BLaER1 (cell line): ENCODE data around the gene HIBCH.
"Not testable (repeated sequence)": the region's sequence is repeated elsewhere in the genome, so short reads cannot be mapped to it uniquely, and the experiment has no call there.

Experiments used
- H3K27ac ChIP-seq: shearing (Covaris generic); formaldehyde crosslinking; 2 replicates; pipeline ENCODE4 v1.8.1; 2022
- H3K27me3 ChIP-seq: shearing (Covaris generic); formaldehyde crosslinking; 2 replicates; pipeline ENCODE4 v1.8.1; 2022
- H3K36me3 ChIP-seq: shearing (Covaris generic); formaldehyde crosslinking; 2 replicates; pipeline ENCODE4 v1.8.1; 2022
- H3K4me1 ChIP-seq: shearing (Covaris generic); formaldehyde crosslinking; 2 replicates; pipeline ENCODE4 v1.8.1; 2022
- H3K4me2 ChIP-seq: shearing (Covaris generic); formaldehyde crosslinking; 2 replicates; pipeline ENCODE4 v1.8.1; 2022
- H3K4me3 ChIP-seq: shearing (Covaris generic); formaldehyde crosslinking; 2 replicates; pipeline ENCODE4 v1.8.1; 2022
- H3K9ac ChIP-seq: shearing (Covaris generic); formaldehyde crosslinking; 2 replicates; pipeline ENCODE4 v1.8.1; 2022
- H3K9me3 ChIP-seq: shearing (Covaris generic); formaldehyde crosslinking; 2 replicates; pipeline ENCODE4 v1.8.1; 2022
- H4K20me1 ChIP-seq: shearing (Covaris generic); formaldehyde crosslinking; 2 replicates; pipeline ENCODE4 v1.8.1; 2022
- Cebpa-rat ChIP-seq: shearing (Covaris generic); IDR thresholded peaks from 2 replicates; pipeline ENCODE4 v1.8.1; 2022

The HIBCH gene

GRCh38 chr2:190333395-190333794, 13.8 kb upstream of the HIBCH start:
- no peak overlapping the region for H3K27ac ChIP-seq
- H3K27me3 ChIP-seq = no peaks in the 10 kb centered on the region
- no peaks in the 10 kb centered on the region for H3K9me3 ChIP-seq
- H3K9ac ChIP-seq = no peak overlapping the region
- H4K20me1 ChIP-seq = no peaks in the 10 kb centered on the region
- no peak overlapping the region for H3K4me3 ChIP-seq
- no peak overlapping the region for H3K4me2 ChIP-seq
- no peak for TF ChIP-seq Cebpa-rat
- H3K4me1 ChIP-seq = no peaks in the 10 kb centered on the region
- no peaks in the 10 kb centered on the region for H3K36me3 ChIP-seq

GRCh38 chr2:190328573-190329147, 9.0 kb upstream of the HIBCH start:
- H3K4me3 ChIP-seq = no peak overlapping the region
- no peaks in the 10 kb centered on the region for H3K27me3 ChIP-seq
- no peak overlapping the region for H3K4me2 ChIP-seq
- no peaks in the 10 kb centered on the region for H4K20me1 ChIP-seq
- TF ChIP-seq Cebpa-rat = no peak
- H3K27ac ChIP-seq = no peak overlapping the region
- no peaks in the 10 kb centered on the region for H3K9me3 ChIP-seq
- H3K9ac ChIP-seq = no peak overlapping the region
- H3K36me3 ChIP-seq = no peaks in the 10 kb centered on the region
- H3K4me1 ChIP-seq = no peaks in the 10 kb centered on the region

- Histone ChIP-seq H3K27ac (no peak overlapping the region), H3K4me1 (no peaks in the 10 kb centered on the region), H3K9ac (no peak overlapping the region)
These were observed 8.4 kb upstream of the HIBCH start for GRCh38 chr2:190327867-190328572.

GRCh38 chr2:190325588-190325987, 6.0 kb upstream of the HIBCH start:
- Histone ChIP-seq H3K4me3 (no peak overlapping the region), H3K9me3 (no peaks in the 10 kb centered on the region), H4K20me1 (no peaks in the 10 kb centered on the region), H3K27ac (no peak overlapping the region), H3K9ac (no peak overlapping the region), H3K4me2 (no peak overlapping the region), H3K36me3 (no peaks in the 10 kb centered on the region), H3K4me1 (peaks cover 7% of the 10 kb centered on the region), H3K27me3 (no peaks in the 10 kb centered on the region)
- TF ChIP-seq Cebpa-rat = no peak

More at GRCh38 chr2:190327867-190328572, 8.4 kb upstream of the HIBCH start:
- no peak overlapping the region for H3K4me2 ChIP-seq
- H3K9me3 ChIP-seq = no peaks in the 10 kb centered on the region
- H3K4me3 ChIP-seq = no peak overlapping the region
- no peaks in the 10 kb centered on the region for H3K36me3 ChIP-seq
- no peaks in the 10 kb centered on the region for H4K20me1 ChIP-seq
- no peak for TF ChIP-seq Cebpa-rat
- H3K27me3 ChIP-seq = no peaks in the 10 kb centered on the region

GRCh38 chr2:190323406-190323805, 3.8 kb upstream of the HIBCH start:
- TF ChIP-seq Cebpa-rat = no peak
- no peak overlapping the region for H3K9ac ChIP-seq

GRCh38 chr2:190320696-190321095, 1.1 kb upstream of the HIBCH start:
- Histone ChIP-seq H3K27ac (no peak overlapping the region), H3K36me3 (no peaks in the 10 kb centered on the region), H3K4me3 (peak overlapping the region; percentile 72), H3K9me3 (no peaks in the 10 kb centered on the region), H4K20me1 (peaks cover 11% of the 10 kb centered on the region; the same call in 1 of the 2 replicates), H3K4me1 (peaks cover 44% of the 10 kb centered on the region), H3K4me2 (peak overlapping the region; percentile 91), H3K9ac (peak overlapping the region; percentile 77; the same call in 1 of the 2 replicates), H3K27me3 (no peaks in the 10 kb centered on the region)
- no peak for TF ChIP-seq Cebpa-rat

More at GRCh38 chr2:190323406-190323805, 3.8 kb upstream of the HIBCH start:
- no peaks in the 10 kb centered on the region for H3K36me3 ChIP-seq
- H4K20me1 ChIP-seq = no peaks in the 10 kb centered on the region
- H3K4me3 ChIP-seq = no peak overlapping the region
- H3K4me1 ChIP-seq = peaks cover 20% of the 10 kb centered on the region
- H3K4me2 ChIP-seq = no peak overlapping the region
- no peaks in the 10 kb centered on the region for H3K9me3 ChIP-seq
- H3K27ac ChIP-seq = no peak overlapping the region
- no peaks in the 10 kb centered on the region for H3K27me3 ChIP-seq

GRCh38 chr2:190318931-190319554, 583 bp downstream of the HIBCH start:
- no peaks in the 10 kb centered on the region for H3K9me3 ChIP-seq
- no peak for TF ChIP-seq Cebpa-rat
- peak overlapping the region; percentile 33 for H3K27ac ChIP-seq
- H3K9ac ChIP-seq = peak overlapping the region; percentile 77
- peak overlapping the region; percentile 91 for H3K4me2 ChIP-seq
- H4K20me1 ChIP-seq = peaks cover 16% of the 10 kb centered on the region; the same call in 1 of the 2 replicates
- H3K27me3 ChIP-seq = no peaks in the 10 kb centered on the region
- no peaks in the 10 kb centered on the region for H3K36me3 ChIP-seq
- H3K4me1 ChIP-seq = peaks cover 44% of the 10 kb centered on the region
- peak overlapping the region; percentile 72 for H3K4me3 ChIP-seq

- Histone ChIP-seq H4K20me1 (peaks cover 16% of the 10 kb centered on the region; the same call in 1 of the 2 replicates), H3K4me3 (peak overlapping the region; percentile 72), H3K36me3 (no peaks in the 10 kb centered on the region), H3K9me3 (no peaks in the 10 kb centered on the region), H3K4me1 (peaks cover 44% of the 10 kb centered on the region), H3K27me3 (no peaks in the 10 kb centered on the region), H3K4me2 (peak overlapping the region; percentile 91), H3K9ac (peak overlapping the region; percentile 77), H3K27ac (no peak overlapping the region; the same call in 1 of the 2 replicates)
- no peak for TF ChIP-seq Cebpa-rat
These were observed 1.1 kb downstream of the HIBCH start for GRCh38 chr2:190318514-190318913.

- no peak overlapping the region for H3K4me3 ChIP-seq
- no peak overlapping the region for H3K4me2 ChIP-seq
- no peaks in the 10 kb centered on the region for H3K9me3 ChIP-seq
- peaks cover 16% of the 10 kb centered on the region; the same call in 1 of the 2 replicates for H4K20me1 ChIP-seq
- H3K27ac ChIP-seq = no peak overlapping the region
- peaks cover 24% of the 10 kb centered on the region for H3K36me3 ChIP-seq
- no peak for TF ChIP-seq Cebpa-rat
- peaks cover 34% of the 10 kb centered on the region for H3K4me1 ChIP-seq
- no peaks in the 10 kb centered on the region for H3K27me3 ChIP-seq
- H3K9ac ChIP-seq = no peak overlapping the region
These were observed 4.4 kb downstream of the HIBCH start for GRCh38 chr2:190315273-190315672.

GRCh38 chr2:190313880-190314279, 5.7 kb downstream of the HIBCH start:
- no peaks in the 10 kb centered on the region for H3K9me3 ChIP-seq
- no peak overlapping the region for H3K27ac ChIP-seq
- peaks cover 29% of the 10 kb centered on the region for H3K4me1 ChIP-seq
- H3K27me3 ChIP-seq = no peaks in the 10 kb centered on the region
- TF ChIP-seq Cebpa-rat = no peak
- no peak overlapping the region for H3K4me2 ChIP-seq
- no peak overlapping the region for H3K9ac ChIP-seq
- H3K36me3 ChIP-seq = peaks cover 33% of the 10 kb centered on the region
- no peak overlapping the region for H3K4me3 ChIP-seq
- peaks cover 16% of the 10 kb centered on the region; the same call in 1 of the 2 replicates for H4K20me1 ChIP-seq

- H3K27me3 ChIP-seq, H3K9ac ChIP-seq, H3K4me3 ChIP-seq, H3K27ac ChIP-seq, H3K4me2 ChIP-seq, H3K9me3 ChIP-seq: not testable (repeated sequence)
- Histone ChIP-seq H4K20me1 (peaks cover 16% of the 10 kb centered on the region; the same call in 1 of the 2 replicates), H3K36me3 (peaks cover 45% of the 10 kb centered on the region), H3K4me1 (peaks cover 16% of the 10 kb centered on the region)
These were observed 7.0 kb downstream of the HIBCH start for GRCh38 chr2:190312635-190313025.
